Measurements from ENCODE around the gene DTYMK. TPM values are rescaled to one million over a fixed set of nuclear protein-coding genes. Genes with fewer than 3 reads are reported as not detected.
"Not testable (repeated sequence)": the region's sequence is repeated elsewhere in the genome, so short reads cannot be mapped to it uniquely, and the experiment has no call there.

DTYMK gene
- total RNA-seq, 1 donor from 2014 or later: 17.3 TPM

DNA sequence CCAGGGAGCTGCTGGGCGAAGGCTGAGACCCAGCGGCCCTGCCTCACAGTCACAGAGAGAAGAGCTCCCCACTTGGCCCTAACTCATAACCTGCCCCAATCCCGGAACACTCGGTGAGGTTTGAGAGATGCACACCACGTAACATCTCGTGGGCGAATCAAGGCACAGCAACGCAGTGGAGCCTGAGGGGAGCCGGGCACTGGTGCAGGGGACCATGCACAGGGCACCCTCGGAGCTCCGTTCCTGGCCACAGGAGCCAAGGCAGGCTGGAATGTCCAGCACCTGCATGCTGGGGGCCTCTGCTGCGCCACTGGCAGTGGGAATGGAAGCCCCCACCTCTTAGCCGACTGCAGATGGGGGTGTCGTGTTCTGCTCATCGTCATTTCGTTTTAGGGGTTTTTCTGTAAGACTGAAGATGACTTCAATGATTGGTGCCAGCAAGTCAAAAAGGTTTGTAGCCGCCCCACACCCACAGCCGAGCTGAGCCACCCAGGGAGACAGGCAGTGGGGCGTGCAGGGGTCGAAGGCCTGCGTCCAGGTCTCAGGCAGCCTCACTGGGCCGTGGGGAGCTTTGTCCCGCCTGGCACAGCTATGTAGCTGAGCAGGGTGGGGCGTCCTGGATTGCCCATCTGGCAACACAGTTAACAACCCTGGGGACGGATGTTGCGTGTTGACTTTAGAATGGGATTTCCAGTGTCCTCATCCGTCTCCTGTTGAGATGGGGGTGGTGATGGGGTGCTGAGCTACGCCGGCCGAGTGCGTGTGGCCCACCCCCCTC lies 16.1 kb downstream of the DTYMK start:
- Histone ChIP-seq H3K4me3 (no peak overlapping the region), H3K36me3 (peaks cover 80% of the 10 kb centered on the region), H3K27ac (no peak overlapping the region), H3K27me3 (ENCODE audit: low read depth) (no peaks in the 10 kb centered on the region), H3K9me3 (no peaks in the 10 kb centered on the region), H3K4me1 (no peaks in the 10 kb centered on the region)
- DNase-seq: no peak
- no peak for ATAC-seq
- TF ChIP-seq, protein P1, sequence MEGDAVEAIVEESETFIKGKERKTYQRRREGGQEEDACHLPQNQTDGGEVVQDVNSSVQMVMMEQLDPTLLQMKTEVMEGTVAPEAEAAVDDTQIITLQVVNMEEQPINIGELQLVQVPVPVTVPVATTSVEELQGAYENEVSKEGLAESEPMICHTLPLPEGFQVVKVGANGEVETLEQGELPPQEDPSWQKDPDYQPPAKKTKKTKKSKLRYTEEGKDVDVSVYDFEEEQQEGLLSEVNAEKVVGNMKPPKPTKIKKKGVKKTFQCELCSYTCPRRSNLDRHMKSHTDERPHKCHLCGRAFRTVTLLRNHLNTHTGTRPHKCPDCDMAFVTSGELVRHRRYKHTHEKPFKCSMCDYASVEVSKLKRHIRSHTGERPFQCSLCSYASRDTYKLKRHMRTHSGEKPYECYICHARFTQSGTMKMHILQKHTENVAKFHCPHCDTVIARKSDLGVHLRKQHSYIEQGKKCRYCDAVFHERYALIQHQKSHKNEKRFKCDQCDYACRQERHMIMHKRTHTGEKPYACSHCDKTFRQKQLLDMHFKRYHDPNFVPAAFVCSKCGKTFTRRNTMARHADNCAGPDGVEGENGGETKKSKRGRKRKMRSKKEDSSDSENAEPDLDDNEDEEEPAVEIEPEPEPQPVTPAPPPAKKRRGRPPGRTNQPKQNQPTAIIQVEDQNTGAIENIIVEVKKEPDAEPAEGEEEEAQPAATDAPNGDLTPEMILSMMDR (IDR thresholded peaks at IDR 0.05): no peak
- intact Hi-C loops (cut with DNase I): no loop called here

DNA sequence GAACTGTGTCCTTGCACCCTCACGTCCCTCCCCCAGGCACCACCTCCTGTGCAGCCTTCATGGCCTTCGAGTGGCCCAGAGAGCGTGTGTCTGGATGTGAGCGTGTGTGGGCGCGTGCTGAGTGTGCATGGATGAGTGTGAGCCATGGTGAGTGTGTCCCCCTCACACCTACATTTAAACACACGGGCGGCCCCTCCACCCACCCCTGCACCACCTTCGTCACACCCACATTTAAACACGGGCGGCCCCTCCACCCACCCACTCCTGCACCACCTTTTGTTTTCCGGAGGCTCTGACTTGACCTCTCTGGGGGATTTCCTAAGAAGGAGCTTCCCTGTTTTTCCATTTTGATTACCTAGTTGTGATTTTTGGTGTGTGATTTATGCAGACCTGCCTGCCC lies 17.8 kb downstream of the DTYMK start:
- no peak for ATAC-seq
- no peaks in the 10 kb centered on the region for H3K4me1 ChIP-seq
- intact Hi-C loops (cut with DNase I): no loop called here
- H3K9me3 ChIP-seq: no peaks in the 10 kb centered on the region
- no peak overlapping the region for H3K4me3 ChIP-seq
- H3K27ac ChIP-seq: no peak overlapping the region
- no peaks in the 10 kb centered on the region for H3K27me3 ChIP-seq (ENCODE audit: low read depth)
- H3K36me3 ChIP-seq: peaks cover 79% of the 10 kb centered on the region
- TF ChIP-seq, protein P1 (IDR thresholded peaks at IDR 0.05): no peak
- no peak for DNase-seq

DNA sequence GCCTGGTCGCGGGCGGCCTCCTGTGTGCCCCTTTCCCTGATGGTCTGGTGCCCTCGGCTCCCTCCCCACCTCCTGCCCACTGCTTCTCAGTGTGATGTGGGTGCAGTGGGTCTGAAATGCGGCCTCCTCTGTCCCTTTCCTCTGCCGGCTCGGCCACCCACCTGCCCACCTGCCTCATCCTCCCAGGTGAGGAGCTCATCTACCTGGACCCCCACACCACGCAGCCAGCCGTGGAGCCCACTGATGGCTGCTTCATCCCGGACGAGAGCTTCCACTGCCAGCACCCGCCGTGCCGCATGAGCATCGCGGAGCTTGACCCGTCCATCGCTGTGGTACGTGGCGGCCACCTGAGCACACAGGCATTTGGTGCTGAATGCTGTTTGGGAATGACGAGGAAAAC lies 18.3 kb downstream of the DTYMK start:
- H3K36me3 ChIP-seq: peaks cover 74% of the 10 kb centered on the region
- H3K4me3 ChIP-seq: no peak overlapping the region
- DNase-seq (no peak), ATAC-seq (no peak)
- H3K9me3 ChIP-seq: no peaks in the 10 kb centered on the region
- intact Hi-C loops (cut with DNase I): no loop called here
- no peaks in the 10 kb centered on the region for H3K4me1 ChIP-seq
- TF ChIP-seq, protein P1 (IDR thresholded peaks at IDR 0.05): no peak
- H3K27ac ChIP-seq: no peak overlapping the region
- H3K27me3 ChIP-seq (ENCODE audit: low read depth): no peaks in the 10 kb centered on the region

DNA sequence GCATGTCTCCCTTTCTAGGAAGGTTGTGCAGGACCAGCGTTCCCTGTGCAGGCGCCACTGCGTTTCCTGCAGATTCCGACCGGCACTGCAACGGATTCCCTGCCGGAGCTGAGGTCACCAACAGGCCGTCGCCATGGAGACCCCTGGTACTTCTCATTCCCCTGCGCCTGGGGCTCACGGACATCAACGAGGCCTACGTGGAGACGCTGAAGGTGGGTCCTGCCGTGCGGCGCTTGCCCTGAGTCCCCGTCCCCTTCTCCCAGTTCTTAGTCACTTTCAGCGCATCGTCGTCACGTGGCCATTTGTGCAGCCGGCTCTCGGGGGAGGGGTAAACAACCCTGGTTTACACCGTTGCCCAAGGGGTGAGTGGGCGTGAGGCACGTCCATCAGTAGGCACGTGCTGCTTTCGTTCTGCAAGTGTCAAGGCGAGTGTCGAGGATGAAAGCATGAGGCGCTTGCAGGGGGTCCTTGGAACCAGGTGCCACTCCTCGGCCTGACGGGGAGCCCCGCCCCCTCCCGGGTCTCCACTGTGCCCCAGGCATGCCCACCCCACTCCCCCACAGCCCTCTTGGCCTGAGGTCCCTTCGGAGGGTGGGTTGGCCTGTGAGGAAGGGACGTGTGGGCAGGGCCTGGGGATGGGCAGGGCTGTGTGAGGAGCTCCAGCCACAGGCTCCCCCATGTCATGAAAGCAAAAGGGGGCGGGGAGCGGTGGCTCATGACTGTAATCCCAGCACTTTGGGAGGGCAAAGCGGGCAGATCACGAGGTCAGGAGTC lies 19.8 kb downstream of the DTYMK start:
- Histone ChIP-seq H3K4me1 (no peaks in the 10 kb centered on the region), H3K27ac (no peak overlapping the region), H3K4me3 (no peak overlapping the region), H3K9me3 (no peaks in the 10 kb centered on the region), H3K36me3 (peaks cover 66% of the 10 kb centered on the region), H3K27me3 (ENCODE audit: low read depth) (no peaks in the 10 kb centered on the region)
- TF ChIP-seq, protein P1 (IDR thresholded peaks at IDR 0.05): no peak
- no peak for DNase-seq
- no peak for ATAC-seq
- intact Hi-C loops (cut with DNase I): no loop called here

DNA sequence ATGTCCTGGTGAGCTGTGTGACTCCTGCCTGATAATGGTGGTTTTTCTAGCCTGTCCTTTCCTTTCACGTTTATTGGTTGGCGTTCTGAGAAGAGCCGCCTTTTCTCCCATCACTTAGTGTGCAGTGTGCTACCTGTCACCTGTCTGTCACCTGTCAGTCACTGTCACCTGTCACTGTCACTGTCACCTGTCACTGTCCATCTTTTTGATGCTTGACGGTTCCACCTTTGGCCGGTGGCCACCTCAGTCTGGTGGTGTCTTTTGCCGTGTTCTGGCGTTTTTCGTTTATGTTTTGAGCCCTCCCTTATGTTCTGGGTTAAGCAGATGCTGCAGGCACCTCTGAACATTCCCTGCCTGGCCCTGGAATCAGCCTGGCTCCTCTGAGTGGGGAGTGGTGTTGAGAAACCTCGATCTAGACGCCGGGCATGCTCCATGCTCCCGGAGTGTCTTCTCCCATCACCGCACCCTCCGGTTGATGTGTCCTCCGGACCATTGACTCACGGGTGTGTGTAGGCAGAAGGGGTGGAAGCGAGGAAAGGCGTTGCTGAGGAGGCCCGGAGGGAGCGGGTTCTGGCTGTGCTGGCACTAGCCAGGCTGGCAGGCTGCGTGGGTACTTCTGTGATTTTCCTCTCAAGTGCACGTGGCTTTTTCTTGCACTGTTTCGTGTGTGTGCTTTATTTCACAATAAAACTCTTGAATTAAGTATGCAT lies 20.7 kb downstream of the DTYMK start:
- DNase-seq (no peak), ATAC-seq (no peak)
- TF ChIP-seq, protein P1 (IDR thresholded peaks at IDR 0.05): no peak
- no peak overlapping the region for H3K4me3 ChIP-seq
- no peaks in the 10 kb centered on the region for H3K4me1 ChIP-seq
- peaks cover 65% of the 10 kb centered on the region for H3K36me3 ChIP-seq
- no peak overlapping the region for H3K27ac ChIP-seq
- no peaks in the 10 kb centered on the region for H3K9me3 ChIP-seq
- intact Hi-C loops (cut with DNase I): no loop called here
- no peaks in the 10 kb centered on the region for H3K27me3 ChIP-seq (ENCODE audit: low read depth)

DNA sequence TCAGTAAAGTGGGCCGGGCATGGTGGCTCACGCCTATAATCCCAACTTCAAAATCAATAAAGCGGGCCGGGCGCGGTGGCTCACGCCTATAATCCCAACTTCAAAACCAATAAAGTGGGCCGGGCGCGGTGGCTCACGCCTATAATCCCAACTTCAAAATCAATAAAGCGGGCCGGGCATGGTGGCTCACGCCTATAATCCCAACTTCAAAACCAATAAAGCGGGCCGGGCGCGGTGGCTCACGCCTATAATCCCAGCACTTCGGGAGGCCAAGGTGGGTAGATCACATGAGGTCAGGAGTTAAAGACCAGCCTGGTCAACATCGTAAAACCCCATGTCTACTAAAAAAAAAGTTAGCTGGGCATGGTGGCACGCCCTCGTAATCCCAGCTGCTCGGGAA lies 23.9 kb downstream of the DTYMK start:
- ATAC-seq: not testable (repeated sequence)

More for the DNA sequence above, 23.9 kb downstream of the DTYMK start:
- peaks cover 64% of the 10 kb centered on the region for H3K36me3 ChIP-seq
- H3K27me3 ChIP-seq (ENCODE audit: low read depth); H3K4me3 ChIP-seq; H3K4me1 ChIP-seq; intact Hi-C loops (cut with DNase I); H3K9me3 ChIP-seq; DNase-seq; H3K27ac ChIP-seq: not testable (repeated sequence)
